Left ventricle myocardium inferior (tissue), 1 donor: Measurements from ENCODE around the gene SOWAHA. TPM values are rescaled to one million over a fixed set of nuclear protein-coding genes. Genes with fewer than 3 reads are reported as not detected.
"Not testable (repeated sequence)": the region's sequence is repeated elsewhere in the genome, so short reads cannot be mapped to it uniquely, and the experiment has no call there.

Source experiments
- DNase-seq: peaks from one replicate; pipeline ENCODE4 v3.0.0-alpha.2; 2020
- H3K27ac ChIP-seq: fragments of 200-600 bp; replicated peaks from 2 replicates; pipeline ENCODE4 v1.8.0; 2021
- H3K27me3 ChIP-seq: fragments of 200-600 bp; 2 replicates; pipeline ENCODE4 v1.8.0; 2021; ENCODE audit warnings: low read depth
- H3K36me3 ChIP-seq: fragments of 200-600 bp; 2 replicates; pipeline ENCODE4 v1.8.0; 2021
- H3K4me1 ChIP-seq: fragments of 200-600 bp; 2 replicates; pipeline ENCODE4 v1.8.0; 2021
- H3K4me3 ChIP-seq: fragments of 200-600 bp; 2 replicates; pipeline ENCODE4 v1.8.0; 2021; ENCODE audit warnings: mild to moderate bottlenecking, moderate library complexity
- H3K9me3 ChIP-seq: fragments of 200-600 bp; replicated peaks from 2 replicates; pipeline ENCODE4 v1.8.0; 2021
- CTCF ChIP-seq: fragments of 200-600 bp; IDR thresholded peaks from 2 replicates; pipeline ENCODE4 v1.8.0; 2021; ENCODE audit warnings: antibody characterized with exemption, mild to moderate bottlenecking, borderline replicate concordance
- intact Hi-C: fragments of 100-400 bp; cut with micrococcal nuclease; formaldehyde crosslinking; loops from one replicate; pipeline ENCODE4 v1.11.0; 2022
- total RNA-seq: library from RNA; stranded (reverse); fragmentation: NEBNext Ultra II Directional; extraction: Animal tissue kit (Norgen Biotek cat#: 25700); gene quantifications from one replicate; pipeline ENCODE4 v1.2.1, GENCODE V29; 2021
- donor health status: DM: no; HTN: yes; CAD: no; lungs with severe emphysema.

SOWAHA gene
- total RNA-seq, 1 donor from 2014 or later: not detected

GRCh38 chr5:132802044-132802684 is 10.9 kb upstream of the SOWAHA start:
- intact Hi-C loops: no loop called here

DNA sequence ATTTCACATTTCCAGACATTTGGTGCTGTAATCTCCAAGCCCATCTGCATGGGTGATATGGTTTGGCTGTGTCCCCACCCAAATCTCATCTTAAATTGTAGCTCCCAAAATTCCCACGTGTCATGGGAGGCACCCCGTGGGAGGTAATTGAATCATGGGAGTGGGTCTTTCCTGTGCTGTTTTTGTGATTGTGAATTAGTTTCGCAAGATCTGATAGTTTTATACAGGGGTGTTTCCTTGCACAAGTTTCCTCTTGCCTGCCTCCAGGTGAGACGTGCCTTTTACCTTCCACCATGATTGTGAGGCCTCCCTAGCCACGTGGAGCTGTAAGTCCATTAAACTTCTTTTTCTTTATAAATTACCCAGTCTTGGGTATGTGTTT is 10.4 kb upstream of the SOWAHA start:
- H3K9me3 ChIP-seq, DNase-seq, H3K4me3 ChIP-seq, H3K27ac ChIP-seq, H3K36me3 ChIP-seq, H3K4me1 ChIP-seq, intact Hi-C loops: not testable (repeated sequence)
- H3K27me3 ChIP-seq: peaks cover 38% of the 10 kb centered on the region

More at GRCh38 chr5:132802044-132802684, 10.9 kb upstream of the SOWAHA start:
- Histone ChIP-seq H3K36me3 (no peaks in the 10 kb centered on the region), H3K27ac (no peak overlapping the region), H3K27me3 (peaks cover 35% of the 10 kb centered on the region), H3K4me1 (no peaks in the 10 kb centered on the region), H3K9me3 (no peaks in the 10 kb centered on the region), H3K4me3 (no peak overlapping the region)
- no peak for TF ChIP-seq CTCF
- no peak for DNase-seq

- H3K27ac ChIP-seq, DNase-seq, H3K4me1 ChIP-seq, H3K4me3 ChIP-seq, H3K9me3 ChIP-seq, H3K36me3 ChIP-seq, intact Hi-C loops: not testable (repeated sequence)
- H3K27me3 ChIP-seq: peaks cover 48% of the 10 kb centered on the region
These were observed 8.9 kb upstream of the SOWAHA start for GRCh38 chr5:132804219-132804618.

GRCh38 chr5:132805872-132806271 is 7.2 kb upstream of the SOWAHA start:
- peaks cover 63% of the 10 kb centered on the region for H3K27me3 ChIP-seq
- H3K4me1 ChIP-seq, H3K9me3 ChIP-seq, H3K36me3 ChIP-seq, H3K27ac ChIP-seq, DNase-seq, intact Hi-C loops, H3K4me3 ChIP-seq: not testable (repeated sequence)

- H3K9me3 ChIP-seq, H3K4me3 ChIP-seq, DNase-seq, H3K36me3 ChIP-seq, intact Hi-C loops, H3K4me1 ChIP-seq, H3K27ac ChIP-seq: not testable (repeated sequence)
- H3K27me3 ChIP-seq: peaks cover 63% of the 10 kb centered on the region
These were observed 6.3 kb upstream of the SOWAHA start for GRCh38 chr5:132806804-132807162.

DNA sequence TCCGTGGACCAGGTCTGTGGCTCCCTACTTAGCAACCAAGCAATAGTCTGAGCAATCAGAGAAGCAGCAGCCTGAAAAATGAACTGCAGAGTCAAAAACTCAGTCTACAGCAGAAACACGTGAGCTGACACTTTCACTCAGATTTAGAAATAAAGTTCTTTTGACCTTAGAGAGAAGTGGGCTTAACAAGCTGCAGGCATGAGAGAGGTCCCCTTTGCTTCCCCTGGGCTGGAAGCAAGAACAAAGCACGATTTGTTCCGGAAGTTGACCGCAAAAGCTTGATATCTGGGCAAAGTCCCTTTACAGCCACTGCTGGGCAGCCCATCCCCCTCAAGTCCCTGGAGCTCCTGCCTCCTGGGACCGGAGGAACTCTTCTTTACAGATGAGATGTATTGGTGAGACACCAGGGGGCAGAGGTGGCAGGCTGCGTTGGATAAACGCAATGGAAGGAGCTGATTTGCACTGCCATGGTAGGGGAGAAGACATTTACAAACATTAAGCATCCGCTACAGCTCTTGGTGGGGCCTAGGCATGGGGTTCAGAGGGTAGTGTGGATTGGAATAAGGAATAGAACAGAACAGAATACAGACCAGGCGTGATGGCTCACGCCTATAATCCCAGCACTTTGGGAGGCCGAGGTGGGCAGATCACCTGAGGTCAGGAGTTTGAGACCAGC is 5.8 kb upstream of the SOWAHA start:
- Histone ChIP-seq H3K27ac (no peak overlapping the region), H3K4me1 (no peaks in the 10 kb centered on the region), H3K27me3 (peaks cover 63% of the 10 kb centered on the region), H3K36me3 (no peaks in the 10 kb centered on the region), H3K4me3 (no peak overlapping the region), H3K9me3 (no peaks in the 10 kb centered on the region)
- TF ChIP-seq CTCF: no peak
- DNase-seq: no peak
- intact Hi-C loops: no loop called here

DNA sequence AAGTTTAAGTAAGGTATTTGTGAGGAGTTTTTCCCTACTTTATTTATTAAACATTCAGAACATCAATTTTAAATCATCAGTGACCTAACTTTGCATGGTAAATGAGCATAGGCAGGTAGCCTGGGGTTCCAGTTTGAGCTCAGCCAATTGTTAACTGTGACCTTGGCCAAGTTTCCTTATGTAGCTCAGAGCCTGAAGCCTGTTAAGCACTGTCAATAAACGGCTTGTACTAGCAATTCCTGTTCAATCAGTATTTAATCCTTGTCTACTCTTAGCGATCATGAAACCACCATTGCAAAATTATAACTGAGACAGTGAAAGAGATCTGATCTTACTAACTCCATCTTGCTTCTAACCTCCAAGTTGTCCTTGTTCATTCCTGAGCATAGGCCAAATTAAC is 4.7 kb upstream of the SOWAHA start:
- Histone ChIP-seq H3K27ac (no peak overlapping the region), H3K36me3 (no peaks in the 10 kb centered on the region), H3K9me3 (no peaks in the 10 kb centered on the region), H3K27me3 (peaks cover 67% of the 10 kb centered on the region), H3K4me3 (no peak overlapping the region), H3K4me1 (peaks cover 10% of the 10 kb centered on the region)
- DNase-seq: no peak
- intact Hi-C loops: no loop called here
- no peak for TF ChIP-seq CTCF
